RKO (cell line): ENCODE results near the gene TTC8.
"Not testable (repeated sequence)": the region's sequence is repeated elsewhere in the genome, so short reads cannot be mapped to it uniquely, and the experiment has no call there.

ENCODE experiments used
- DNase-seq: peaks from one replicate; pipeline ENCODE4 v3.0.0-alpha.2; 2016; ENCODE audit warnings: low spot score

Gene TTC8

GRCh38 chr14:88824314-88825077 lies at the start of gene TTC8:
Gene TTC8, plus strand, starts transcription at chr14:88824651. Its CDS starts 57 bp downstream, at chr14:88824708.
- DNase-seq, result peak; percentile 89

GRCh38 chr14:88775532-88775931 lies 48.9 kb upstream of the TTC8 start:
- DNase-seq, result no peak

- no peak for DNase-seq
Measured at GRCh38 chr14:88785911-88786310, 38.5 kb upstream of the TTC8 start.

- no peak for DNase-seq
Measured at GRCh38 chr14:88786715-88787114, 37.7 kb upstream of the TTC8 start.

GRCh38 chr14:88789573-88789972 lies 34.9 kb upstream of the TTC8 start:
- DNase-seq, result not testable (repeated sequence)

- DNase-seq, result no peak
Measured at GRCh38 chr14:88790501-88791251, 33.8 kb upstream of the TTC8 start.

- DNase-seq, result no peak
Measured at GRCh38 chr14:88791252-88791621, 33.2 kb upstream of the TTC8 start.

GRCh38 chr14:88791629-88792472 lies 32.6 kb upstream of the TTC8 start:
- peak; percentile 22 for DNase-seq

GRCh38 chr14:88792473-88793258 lies 31.8 kb upstream of the TTC8 start, which contains the start of gene EML5:
Gene EML5, minus strand, starts transcription at chr14:88792953. Its CDS starts 450 bp downstream, at chr14:88792503.
- DNase-seq, result peak; percentile 87

- DNase-seq, result no peak
Measured at GRCh38 chr14:88793259-88793625, 31.2 kb upstream of the TTC8 start.

GRCh38 chr14:88798156-88798555 lies 26.3 kb upstream of the TTC8 start:
- no peak for DNase-seq

- DNase-seq, result no peak
Measured at GRCh38 chr14:88799522-88799921, 24.9 kb upstream of the TTC8 start.

- DNase-seq, result no peak
Measured at GRCh38 chr14:88802596-88802995, 21.9 kb upstream of the TTC8 start.

- peak; percentile 38 for DNase-seq
Measured at GRCh38 chr14:88804035-88804434, 20.4 kb upstream of the TTC8 start.

GRCh38 chr14:88804477-88804876 lies 20.0 kb upstream of the TTC8 start:
- DNase-seq, result no peak

- DNase-seq, result no peak
Measured at GRCh38 chr14:88808359-88808758, 16.1 kb upstream of the TTC8 start.

GRCh38 chr14:88815980-88816379 lies 8.5 kb upstream of the TTC8 start:
- DNase-seq, result no peak

- DNase-seq, result no peak
Measured at GRCh38 chr14:88818018-88818417, 6.4 kb upstream of the TTC8 start.

- not testable (repeated sequence) for DNase-seq
Measured at GRCh38 chr14:88819674-88820073, 4.8 kb upstream of the TTC8 start.

- no peak for DNase-seq
Measured at GRCh38 chr14:88821378-88821777, 3.1 kb upstream of the TTC8 start.

GRCh38 chr14:88821888-88822287 lies 2.6 kb upstream of the TTC8 start:
- DNase-seq, result no peak

- no peak for DNase-seq
Measured at GRCh38 chr14:88823968-88824313, 510 bp upstream of the TTC8 start.
